K562 (cell line): ENCODE data around the gene IL17REL. TPM values are rescaled to one million over a fixed set of nuclear protein-coding genes. Genes with fewer than 3 reads are reported as not detected.

Experiments used
- ATAC-seq: fragments of 200-7000 bp; cut with Tn5 transposase; 3 replicates; pipeline ENCODE4 v1.9.1; 2020; ENCODE audit warnings: moderate library complexity
- BruUV-seq: library from RNA; stranded (reverse); fragments of 400-500 nt; replicated peaks from 2 replicates; lab custom pipeline; 2021; lab: Mats Ljungman, UMichigan
- CTCF ChIA-PET: fragments of 300-600 bp; formaldehyde crosslinking; extraction: SDS; loops from one replicate; lab custom pipeline; 2021; ENCODE audit warnings: low intra/inter-chr PET ratio; lab: Yijun Ruan, JAX
- POLR2A ChIA-PET: fragments of 300-600, 350-650 bp; sonication (Branson Sonifier 250); formaldehyde crosslinking; extraction: SDS; loops from one replicate; lab custom pipeline; 2021; ENCODE audit warnings: antibody characterized with exemption, inconsistent platforms; lab: Yijun Ruan, JAX
- DNase-seq, 4 experiments: peaks; one replicate each; pipeline versions ENCODE4 v3.0.0 to v3.0.0-alpha.2; 2011 to 2018; ENCODE audit warnings: low spot score in 3 of 4, mixed read lengths in 3 of 4; ENCODE audit errors: extremely low read depth in 1 of 4
- FAIRE-seq: peaks from 2 replicates; lab custom pipeline; 2011; peaks lifted over from hg19 to GRCh38; lab: Jason Lieb, UNC
- H2AFZ ChIP-seq: 2 replicates; pipeline ENCODE4 v1.6.0; 2011; ENCODE audit warnings: low read depth, low read length, control low read depth, inconsistent platforms
- H3K27ac ChIP-seq: fragments of 200-600 bp; 3 replicates; pipeline ENCODE4 v1.8.0; 2011; ENCODE audit warnings: low read depth, mild to moderate bottlenecking, control low read depth, inconsistent platforms, low read length, moderate library complexity, mixed read lengths; ENCODE audit errors: extremely low read depth
- H3K27me3 ChIP-seq, 2 experiments: fragments of 300-600 bp in 1 of 2; 2 replicates in 1 of 2; 3 replicates in 1 of 2; pipeline versions ENCODE4 v1.6.0 to v1.8.0; 2011; ENCODE audit warnings: inconsistent platforms in 2 of 2, low read length in 2 of 2, mild to moderate bottlenecking in 1 of 2, mixed read lengths in 1 of 2, moderate library complexity in 1 of 2; ENCODE audit not compliant: control insufficient read depth in 2 of 2, insufficient read depth in 2 of 2
- H3K36me3 ChIP-seq: fragments of 300-600 bp; 3 replicates; pipeline ENCODE4 v1.8.0; 2011; ENCODE audit warnings: mild to moderate bottlenecking, low read length, inconsistent platforms; ENCODE audit not compliant: control insufficient read depth, insufficient read depth
- H3K4me1 ChIP-seq, 2 experiments: fragments of 200-600 bp in 1 of 2; replicated peaks in 1 of 2; 2 replicates in 1 of 2; 3 replicates in 1 of 2; pipeline versions ENCODE4 v1.5.1 to v1.8.0; 2011; ENCODE audit warnings: inconsistent platforms in 2 of 2, low read length in 2 of 2, mild to moderate bottlenecking in 1 of 2, mixed read lengths in 1 of 2, moderate library complexity in 1 of 2; ENCODE audit not compliant: control insufficient read depth in 2 of 2, insufficient read depth in 2 of 2
- H3K4me2 ChIP-seq: 2 replicates; pipeline ENCODE4 v1.6.1; 2011; ENCODE audit warnings: low read length, control low read depth, inconsistent platforms, mixed read lengths; ENCODE audit not compliant: insufficient read depth
- H3K4me3 ChIP-seq: fragments of 200-600 bp; sonication (generic), shearing (Covaris generic); 2 replicates; pipeline ENCODE4 v1.5.1; 2016; ENCODE audit warnings: control low read depth, inconsistent platforms
- H3K79me2 ChIP-seq: fragments of 200-600 bp; 3 replicates; pipeline ENCODE4 v1.8.0; 2011; ENCODE audit warnings: low read length, inconsistent platforms; ENCODE audit not compliant: control insufficient read depth, insufficient read depth
- H3K9ac ChIP-seq, 2 experiments: 2 replicates each; pipeline versions ENCODE4 v1.6.0 to v1.6.1; 2011; ENCODE audit warnings: low read depth in 2 of 2, low read length in 2 of 2, control low read depth in 1 of 2, inconsistent platforms in 1 of 2, mild to moderate bottlenecking in 1 of 2, mixed read lengths in 1 of 2; ENCODE audit not compliant: insufficient read depth in 1 of 2
- H3K9me1 ChIP-seq: one replicate; pipeline ENCODE4 v1.6.0; 2011; ENCODE audit warnings: inconsistent platforms, mild to moderate bottlenecking, low read length, moderate library complexity; ENCODE audit not compliant: control insufficient read depth, insufficient read depth
- H3K9me3 ChIP-seq: replicated peaks from 2 replicates; pipeline ENCODE4 v1.5.1; 2011; ENCODE audit warnings: low read depth, low read length, inconsistent platforms; ENCODE audit not compliant: control insufficient read depth, insufficient read depth
- H4K20me1 ChIP-seq: replicated peaks from 2 replicates; pipeline ENCODE4 v1.6.1; 2011; ENCODE audit warnings: low read length, inconsistent platforms, mixed read lengths; ENCODE audit not compliant: control insufficient read depth, insufficient read depth
- ARNT ChIP-seq, 2 experiments: fragments of 450-650 bp; IDR thresholded peaks; 2 replicates each; pipeline ENCODE4 v1.6.1; 2016; ENCODE audit warnings: mild to moderate bottlenecking in 1 of 2
- ESRRB ChIP-seq: fragments of 250-450 bp; sonication (Bioruptor Pico); IDR thresholded peaks from 2 replicates; pipeline ENCODE4 v1.5.0; 2020; ENCODE audit warnings: mild to moderate bottlenecking, moderate library complexity, borderline replicate concordance
- ILK ChIP-seq: fragments of 450-650 bp; IDR thresholded peaks from 2 replicates; pipeline ENCODE4 v1.6.1; 2016; ENCODE audit warnings: missing genetic modification characterization, low read depth, mild to moderate bottlenecking, missing compliant biosample characterization, moderate library complexity, borderline replicate concordance
- MYNN ChIP-seq, 2 experiments: sonication (generic); formaldehyde crosslinking in 1 of 2; IDR thresholded peaks; 2 replicates each; pipeline versions ENCODE4 v1.5.0 to v1.6.1; 2016 to 2020; ENCODE audit warnings: antibody characterized with exemption in 1 of 2, missing genetic modification reagents in 1 of 2
- PTTG1 ChIP-seq: fragments of 450-650 bp; IDR thresholded peaks from 2 replicates; pipeline ENCODE4 v1.6.1; 2016; ENCODE audit warnings: low read depth, mild to moderate bottlenecking, missing genetic modification characterization, missing compliant biosample characterization
- SMAD2 ChIP-seq: fragments of 150-350 bp; IDR thresholded peaks from 2 replicates; pipeline ENCODE4 v1.6.1; 2014; ENCODE audit warnings: low read depth, mild to moderate bottlenecking, low read length
- SNRNP70 ChIP-seq: fragments of 200-400 bp; formaldehyde crosslinking; optimal IDR thresholded peaks from 2 replicates; pipeline ENCODE3; 2017; ENCODE audit warnings: low read depth, low read length
- TCF3 ChIP-seq: sonication (generic); formaldehyde crosslinking; IDR thresholded peaks from 2 replicates; pipeline ENCODE4 v1.4.0; 2020; ENCODE audit warnings: mild to moderate bottlenecking, missing genetic modification reagents
- ZNF507 ChIP-seq: conservative IDR thresholded peaks from 2 replicates; pipeline ENCODE4 v1.6.1; 2017; ENCODE audit warnings: missing genetic modification characterization, missing compliant biosample characterization
- WGBS: fragments of 100-300 bp; shearing (Covaris generic); methylation state at CpG from one replicate; pipeline ENCODE4 v1.1.6; 2016; ENCODE audit warnings: low coverage, mixed read lengths; ENCODE audit not compliant: insufficient coverage; ENCODE audit errors: missing lambda C conversion rate; 5-methylcytosine and 5-hydroxymethylcytosine counted together
- in situ Hi-C: fragments of 300-500 bp; cut with MboI; formaldehyde crosslinking; loops from 4 replicates; pipeline ENCODE4 v1.15.0; 2018; ENCODE audit warnings: inconsistent platforms, mixed read lengths
- intact Hi-C: fragments of 100-400 bp; cut with micrococcal nuclease; formaldehyde crosslinking; loops from 2 replicates; pipeline ENCODE4 v1.14.2; 2022
- polyA plus RNA-seq, 8 experiments: library from polyadenylated mRNA; depleted of rRNA in 4 of 8; stranded (reverse) in 5 of 8; unstranded in 3 of 8; fragments of >200 nt; fragmentation: Nextera tagmentation in 2 of 8; fragmentation: Illumina TruSeq in 1 of 8; extraction: Ambion mirVana in 2 of 8; extraction: Trizol in 1 of 8; gene quantifications; 2 replicates each; pipeline versions ENCODE4 v1.2.1 to v1.2.3, GENCODE V29; 2011 to 2014; ENCODE audit warnings: inconsistent platforms in 1 of 8, missing spikeins in 1 of 8
- total RNA-seq, 7 experiments: library from RNA; depleted of rRNA in 6 of 7; stranded (reverse); fragments of >200 nt in 6 of 7; fragmentation: Illumina TruSeq in 2 of 7; extraction: Trizol in 2 of 7; gene quantifications; 2 replicates each; pipeline versions ENCODE4 v1.2.1 to v1.2.3, GENCODE V29; 2011 to 2021; ENCODE audit warnings: low replicate concordance in 1 of 7
- TF ChIP-seq, protein P1 (sequence below): sonication (generic); formaldehyde crosslinking; IDR thresholded peaks from 2 replicates; pipeline ENCODE4 v1.8.1; 2023; ENCODE audit warnings: missing genetic modification reagents, mild to moderate bottlenecking, borderline replicate concordance
- TF ChIP-seq, protein P2 (sequence below): sonication (generic); formaldehyde crosslinking; IDR thresholded peaks from 2 replicates; pipeline ENCODE4 v1.8.0; 2022; ENCODE audit warnings: mild to moderate bottlenecking, missing genetic modification reagents

The IL17REL gene
- total and polyA plus RNA-seq, 9 of the 15 experiments (the other 6 are each of a cell fraction or from before 2014, with no cell fraction given): 0.05 to 0.42 (median 0.11) TPM; not detected in 4

DNA sequence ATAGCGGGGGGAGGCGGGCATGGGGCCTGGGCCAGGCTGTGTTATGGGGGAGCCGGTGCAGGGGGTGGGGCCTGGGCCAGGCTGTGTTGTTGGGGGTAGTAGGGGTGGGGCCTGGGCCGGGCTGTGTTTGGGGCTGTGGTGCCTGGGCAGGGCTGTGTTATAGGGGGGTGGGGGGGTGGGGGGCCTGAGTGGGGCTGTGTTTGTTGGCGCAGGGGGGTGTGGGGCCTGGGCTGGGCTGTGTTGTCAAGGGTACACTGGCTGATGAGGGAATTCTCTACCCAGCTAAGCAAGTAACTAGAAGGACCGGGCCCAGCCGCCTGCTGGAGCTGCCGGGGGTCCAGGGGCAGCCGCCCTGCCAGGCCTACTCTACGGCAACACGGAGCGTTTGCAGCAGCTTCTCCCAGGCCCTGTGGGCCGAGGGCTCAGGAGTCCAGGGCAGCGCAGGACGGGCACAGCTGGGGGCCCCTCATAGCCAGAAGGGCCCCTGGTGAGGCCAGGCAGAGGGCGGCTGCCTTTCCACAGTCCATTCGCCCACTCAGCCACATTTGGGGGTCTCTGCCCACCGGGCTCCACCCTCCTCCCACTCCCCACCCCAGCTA is 62.1 kb downstream of the IL17REL start (continued):
- TF ChIP-seq, protein P1, sequence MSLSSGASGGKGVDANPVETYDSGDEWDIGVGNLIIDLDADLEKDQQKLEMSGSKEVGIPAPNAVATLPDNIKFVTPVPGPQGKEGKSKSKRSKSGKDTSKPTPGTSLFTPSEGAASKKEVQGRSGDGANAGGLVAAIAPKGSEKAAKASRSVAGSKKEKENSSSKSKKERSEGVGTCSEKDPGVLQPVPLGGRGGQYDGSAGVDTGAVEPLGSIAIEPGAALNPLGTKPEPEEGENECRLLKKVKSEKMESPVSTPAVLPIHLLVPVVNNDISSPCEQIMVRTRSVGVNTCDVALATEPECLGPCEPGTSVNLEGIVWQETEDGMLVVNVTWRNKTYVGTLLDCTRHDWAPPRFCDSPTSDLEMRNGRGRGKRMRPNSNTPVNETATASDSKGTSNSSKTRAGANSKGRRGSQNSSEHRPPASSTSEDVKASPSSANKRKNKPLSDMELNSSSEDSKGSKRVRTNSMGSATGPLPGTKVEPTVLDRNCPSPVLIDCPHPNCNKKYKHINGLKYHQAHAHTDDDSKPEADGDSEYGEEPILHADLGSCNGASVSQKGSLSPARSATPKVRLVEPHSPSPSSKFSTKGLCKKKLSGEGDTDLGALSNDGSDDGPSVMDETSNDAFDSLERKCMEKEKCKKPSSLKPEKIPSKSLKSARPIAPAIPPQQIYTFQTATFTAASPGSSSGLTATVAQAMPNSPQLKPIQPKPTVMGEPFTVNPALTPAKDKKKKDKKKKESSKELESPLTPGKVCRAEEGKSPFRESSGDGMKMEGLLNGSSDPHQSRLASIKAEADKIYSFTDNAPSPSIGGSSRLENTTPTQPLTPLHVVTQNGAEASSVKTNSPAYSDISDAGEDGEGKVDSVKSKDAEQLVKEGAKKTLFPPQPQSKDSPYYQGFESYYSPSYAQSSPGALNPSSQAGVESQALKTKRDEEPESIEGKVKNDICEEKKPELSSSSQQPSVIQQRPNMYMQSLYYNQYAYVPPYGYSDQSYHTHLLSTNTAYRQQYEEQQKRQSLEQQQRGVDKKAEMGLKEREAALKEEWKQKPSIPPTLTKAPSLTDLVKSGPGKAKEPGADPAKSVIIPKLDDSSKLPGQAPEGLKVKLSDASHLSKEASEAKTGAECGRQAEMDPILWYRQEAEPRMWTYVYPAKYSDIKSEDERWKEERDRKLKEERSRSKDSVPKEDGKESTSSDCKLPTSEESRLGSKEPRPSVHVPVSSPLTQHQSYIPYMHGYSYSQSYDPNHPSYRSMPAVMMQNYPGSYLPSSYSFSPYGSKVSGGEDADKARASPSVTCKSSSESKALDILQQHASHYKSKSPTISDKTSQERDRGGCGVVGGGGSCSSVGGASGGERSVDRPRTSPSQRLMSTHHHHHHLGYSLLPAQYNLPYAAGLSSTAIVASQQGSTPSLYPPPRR (CRISPR knock-in tag): no peak
- no peak for TF ChIP-seq SMAD2

DNA sequence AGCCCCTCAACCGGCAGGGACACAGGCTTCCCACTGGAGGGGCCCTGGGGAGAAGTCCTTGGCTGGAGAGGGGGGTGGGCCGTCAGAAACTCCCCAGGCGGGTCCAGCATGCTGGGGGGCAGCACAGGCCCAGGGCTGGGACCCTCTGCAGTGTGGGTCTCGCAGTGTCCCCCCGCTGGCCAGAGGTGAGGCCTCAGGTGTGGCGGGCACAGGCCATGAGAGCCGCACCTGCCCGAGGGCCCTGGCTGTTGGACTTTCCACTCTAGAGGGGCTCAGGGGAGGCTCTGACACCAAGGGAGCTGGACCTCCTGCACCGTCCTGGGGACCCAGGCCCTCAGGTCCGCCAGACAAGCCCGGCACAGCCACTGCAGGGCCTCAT is 62.7 kb downstream of the IL17REL start:
- Histone ChIP-seq H3K79me2 (no peaks in the 10 kb centered on the region), H3K9me3 (no peaks in the 10 kb centered on the region), H2AFZ (no peak overlapping the region), H3K4me1 (peaks cover 5 to 87% of the 10 kb centered on the region in 2 experiments; a peak in 3 of 5 replicates), H3K9me1 (no peaks in the 10 kb centered on the region), H3K27ac (no peak overlapping the region), H3K9ac (no peak overlapping the region), H3K36me3 (no peaks in the 10 kb centered on the region), H3K4me3 (no peak overlapping the region), H3K4me2 (no peak overlapping the region), H4K20me1 (no peaks in the 10 kb centered on the region), H3K27me3 (no peaks in the 10 kb centered on the region)
- no TSS peak for BruUV-seq
- ChIA-PET CTCF (no interaction called here), POLR2A (no interaction called here)
- 58% methylated on average over 4 of the region's 11 CpGs for WGBS
- in situ Hi-C loops (no loop called here), intact Hi-C loops (no loop called here)
- DNase-seq (no peak), FAIRE-seq (no peak), ATAC-seq (no peak)
- TF ChIP-seq ARNT (IDR thresholded peaks at IDR 0.05) (no peak), MYNN (IDR thresholded peaks at IDR 0.05) (no peak), MYNN (CRISPR knock-in tag; IDR thresholded peaks at IDR 0.05) (no peak), PTTG1 (tag) (no peak), SNRNP70 (no peak), ILK (tag) (no peak), ZNF507 (tag) (no peak), ESRRB (CRISPR knock-in tag) (no peak), TCF3 (CRISPR knock-in tag) (no peak)
- TF ChIP-seq, protein P2, sequence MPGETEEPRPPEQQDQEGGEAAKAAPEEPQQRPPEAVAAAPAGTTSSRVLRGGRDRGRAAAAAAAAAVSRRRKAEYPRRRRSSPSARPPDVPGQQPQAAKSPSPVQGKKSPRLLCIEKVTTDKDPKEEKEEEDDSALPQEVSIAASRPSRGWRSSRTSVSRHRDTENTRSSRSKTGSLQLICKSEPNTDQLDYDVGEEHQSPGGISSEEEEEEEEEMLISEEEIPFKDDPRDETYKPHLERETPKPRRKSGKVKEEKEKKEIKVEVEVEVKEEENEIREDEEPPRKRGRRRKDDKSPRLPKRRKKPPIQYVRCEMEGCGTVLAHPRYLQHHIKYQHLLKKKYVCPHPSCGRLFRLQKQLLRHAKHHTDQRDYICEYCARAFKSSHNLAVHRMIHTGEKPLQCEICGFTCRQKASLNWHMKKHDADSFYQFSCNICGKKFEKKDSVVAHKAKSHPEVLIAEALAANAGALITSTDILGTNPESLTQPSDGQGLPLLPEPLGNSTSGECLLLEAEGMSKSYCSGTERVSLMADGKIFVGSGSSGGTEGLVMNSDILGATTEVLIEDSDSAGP (CRISPR knock-in tag): no peak
